Thoracic aorta (tissue), 2 donors: ENCODE measurements around the gene KLK4. TPM values are rescaled to one million over a fixed set of nuclear protein-coding genes. Genes with fewer than 3 reads are reported as not detected.

Experiments used
- ATAC-seq: fragments of 150-250 bp; one replicate; pipeline ENCODE4 v1.8.0; 2017; ENCODE audit warnings: low read depth; ENCODE audit not compliant: insufficient number of reproducible peaks, low FRiP score
- DNase-seq: peaks from one replicate; pipeline ENCODE4 v3.0.0-alpha.2; 2020; ENCODE audit warnings: low spot score
- H3K27ac ChIP-seq, 2 donors: fragments of 200-600 bp; sonication (generic); 1 replicate in 1 of 2; 2 replicates in 1 of 2; pipeline ENCODE4 v1.5.1; 2016; ENCODE audit warnings: mild to moderate bottlenecking in 2 of 2, moderate library complexity in 2 of 2
- H3K27me3 ChIP-seq: fragments of 200-600 bp; sonication (generic); replicated peaks from 2 replicates; pipeline ENCODE4 v1.6.0; 2016; ENCODE audit warnings: mild to moderate bottlenecking; ENCODE audit not compliant: insufficient read depth
- H3K36me3 ChIP-seq: fragments of 200-600 bp; sonication (generic); one replicate; pipeline ENCODE4 v1.5.1; 2016
- H3K4me1 ChIP-seq, 2 donors: fragments of 200-600 bp; sonication (generic); 1 replicate in 1 of 2; 2 replicates in 1 of 2; pipeline versions ENCODE4 v1.5.1 to v1.6.0; 2016; ENCODE audit warnings: low read depth in 2 of 2, mild to moderate bottlenecking in 1 of 2; ENCODE audit not compliant: control insufficient read depth in 1 of 2
- H3K4me3 ChIP-seq: fragments of 200-600 bp; sonication (generic); 2 replicates; pipeline ENCODE4 v1.5.1; 2016; ENCODE audit warnings: mild to moderate bottlenecking
- H3K9me3 ChIP-seq: fragments of 200-600 bp; sonication (generic); 2 replicates; pipeline ENCODE4 v1.5.1; 2016
- CTCF ChIP-seq: fragments of 200-600 bp; sonication (generic); IDR thresholded peaks from one replicate; pipeline ENCODE4 v1.5.1; 2019; ENCODE audit warnings: antibody characterized with exemption
- total RNA-seq, 2 donors: library from RNA; depleted of rRNA; stranded (reverse); fragments of >200 nt; gene quantifications; one replicate each; pipeline versions ENCODE4 v1.1.0 to v1.2.3, GENCODE V29; 2016

KLK4 gene
- total RNA-seq, 2 donors from 2014 or later: not detected

GRCh38 chr19:50925734-50926133 is 14.5 kb upstream of the KLK4 start:
- ATAC-seq (no peak), DNase-seq (no peak)

GRCh38 chr19:50924586-50924985 is 13.4 kb upstream of the KLK4 start:
- H3K27me3 ChIP-seq: no peaks in the 10 kb centered on the region
- no peak overlapping the region for H3K4me3 ChIP-seq
- no peaks in the 10 kb centered on the region for H3K9me3 ChIP-seq
- ATAC-seq (no peak), DNase-seq (no peak)
- no peaks in the 10 kb centered on the region for H3K36me3 ChIP-seq
- no peak overlapping the region for H3K27ac ChIP-seq
- TF ChIP-seq CTCF: no peak
- H3K4me1 ChIP-seq: no peaks in the 10 kb centered on the region

More at GRCh38 chr19:50925734-50926133, 14.5 kb upstream of the KLK4 start:
- H3K27me3 ChIP-seq: no peaks in the 10 kb centered on the region
- H3K4me3 ChIP-seq: no peak overlapping the region
- no peak overlapping the region for H3K27ac ChIP-seq
- no peak for TF ChIP-seq CTCF
- H3K9me3 ChIP-seq: no peaks in the 10 kb centered on the region
- no peaks in the 10 kb centered on the region for H3K4me1 ChIP-seq
- no peaks in the 10 kb centered on the region for H3K36me3 ChIP-seq

GRCh38 chr19:50922317-50922853 is 11.2 kb upstream of the KLK4 start:
- ATAC-seq: no peak
- no peak overlapping the region for H3K27ac ChIP-seq
- H3K9me3 ChIP-seq: no peaks in the 10 kb centered on the region
- no peaks in the 10 kb centered on the region for H3K36me3 ChIP-seq
- no peak overlapping the region for H3K4me3 ChIP-seq
- peak; percentile 49 for TF ChIP-seq CTCF
- H3K27me3 ChIP-seq: no peaks in the 10 kb centered on the region
- H3K4me1 ChIP-seq: no peaks in the 10 kb centered on the region
- no peak for DNase-seq

GRCh38 chr19:50921426-50922316 is 10.5 kb upstream of the KLK4 start:
- H3K4me1 ChIP-seq: no peaks in the 10 kb centered on the region
- no peaks in the 10 kb centered on the region for H3K9me3 ChIP-seq
- DNase-seq: no peak
- no peak for ATAC-seq
- no peaks in the 10 kb centered on the region for H3K36me3 ChIP-seq
- no peak overlapping the region for H3K4me3 ChIP-seq
- no peak for TF ChIP-seq CTCF
- no peak overlapping the region for H3K27ac ChIP-seq
- no peaks in the 10 kb centered on the region for H3K27me3 ChIP-seq

GRCh38 chr19:50916069-50916468 is 4.9 kb upstream of the KLK4 start:
- no peaks in the 10 kb centered on the region for H3K27me3 ChIP-seq
- no peak for ATAC-seq
- TF ChIP-seq CTCF: no peak

More at GRCh38 chr19:50916069-50916468, 4.9 kb upstream of the KLK4 start:
- no peaks in the 10 kb centered on the region for H3K9me3 ChIP-seq
- H3K36me3 ChIP-seq: no peaks in the 10 kb centered on the region
- H3K27ac ChIP-seq: no peak overlapping the region
- H3K4me3 ChIP-seq: no peak overlapping the region
- DNase-seq: no peak
- no peaks in the 10 kb centered on the region for H3K4me1 ChIP-seq
